Rectal smooth muscle tissue (tissue), 1 donor: ENCODE measurements around the gene DSCAML1.
"Not testable (repeated sequence)": the region's sequence is repeated elsewhere in the genome, so short reads cannot be mapped to it uniquely, and the experiment has no call there.

Experiments
- H3K27ac ChIP-seq: one replicate; pipeline ENCODE4 v1.7.0; 2013; ENCODE audit warnings: low read depth, low read length, inconsistent platforms
- H3K27me3 ChIP-seq: one replicate; pipeline ENCODE4 v1.7.0; 2013; ENCODE audit warnings: low read length; ENCODE audit not compliant: control insufficient read depth, insufficient read depth
- H3K36me3 ChIP-seq: one replicate; pipeline ENCODE4 v1.7.0; 2013; ENCODE audit warnings: low read length; ENCODE audit not compliant: control insufficient read depth, insufficient read depth
- H3K4me1 ChIP-seq: one replicate; pipeline ENCODE4 v1.7.0; 2013; ENCODE audit warnings: low read length; ENCODE audit not compliant: control insufficient read depth, insufficient read depth
- H3K4me3 ChIP-seq: one replicate; pipeline ENCODE4 v1.7.0; 2013; ENCODE audit warnings: low read length
- H3K9ac ChIP-seq: one replicate; pipeline ENCODE4 v1.7.0; 2013; ENCODE audit warnings: low read length

Gene DSCAML1

DNA sequence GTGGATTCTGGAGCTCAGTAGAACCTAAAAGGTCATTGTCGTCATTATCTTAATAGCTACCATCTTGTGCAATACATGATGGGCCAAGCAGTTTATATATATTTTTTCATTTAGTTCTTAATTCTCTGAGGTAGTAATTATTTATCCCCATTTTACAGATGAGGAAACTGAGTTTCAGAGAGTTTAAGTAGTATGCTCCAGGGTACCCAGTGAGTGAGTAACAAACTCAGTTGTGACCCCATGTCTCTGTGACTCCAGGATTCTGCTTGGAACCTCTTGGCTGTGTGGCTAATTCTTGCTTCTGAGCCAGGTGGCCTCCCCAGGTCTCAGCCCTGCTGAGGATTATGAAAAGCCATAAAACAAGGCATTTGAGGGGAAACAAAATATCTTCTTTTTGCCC, 386.8 kb downstream of the DSCAML1 start:
- Histone ChIP-seq H3K27me3 (no peaks in the 10 kb centered on the region), H3K4me3 (no peak overlapping the region), H3K9ac (no peak overlapping the region), H3K4me1 (no peaks in the 10 kb centered on the region), H3K36me3 (peaks cover 18% of the 10 kb centered on the region), H3K27ac (no peak overlapping the region)

DNA sequence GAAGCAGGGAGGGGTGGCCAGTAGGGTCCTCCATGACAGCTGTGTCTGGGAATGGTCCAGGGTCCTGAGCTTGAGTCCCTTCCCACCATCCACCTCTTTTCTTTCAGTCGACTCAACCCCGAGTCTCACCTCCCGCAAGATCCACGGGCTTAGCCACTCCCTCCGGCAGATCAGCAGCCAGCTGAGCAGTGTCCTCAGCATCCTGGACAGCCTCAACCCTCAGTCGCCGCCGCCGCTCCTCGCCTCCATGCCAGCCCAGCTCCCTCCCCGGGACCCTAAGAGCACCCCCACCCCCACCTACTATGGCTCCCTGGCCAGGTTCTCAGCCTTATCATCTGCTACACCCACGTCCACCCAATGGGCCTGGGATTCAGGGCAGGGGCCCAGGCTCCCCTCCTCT, 387.5 kb downstream of the DSCAML1 start:
- Histone ChIP-seq H3K27ac (no peak overlapping the region), H3K4me3 (no peak overlapping the region), H3K27me3 (no peaks in the 10 kb centered on the region), H3K4me1 (no peaks in the 10 kb centered on the region), H3K36me3 (peaks cover 18% of the 10 kb centered on the region), H3K9ac (no peak overlapping the region)

DNA sequence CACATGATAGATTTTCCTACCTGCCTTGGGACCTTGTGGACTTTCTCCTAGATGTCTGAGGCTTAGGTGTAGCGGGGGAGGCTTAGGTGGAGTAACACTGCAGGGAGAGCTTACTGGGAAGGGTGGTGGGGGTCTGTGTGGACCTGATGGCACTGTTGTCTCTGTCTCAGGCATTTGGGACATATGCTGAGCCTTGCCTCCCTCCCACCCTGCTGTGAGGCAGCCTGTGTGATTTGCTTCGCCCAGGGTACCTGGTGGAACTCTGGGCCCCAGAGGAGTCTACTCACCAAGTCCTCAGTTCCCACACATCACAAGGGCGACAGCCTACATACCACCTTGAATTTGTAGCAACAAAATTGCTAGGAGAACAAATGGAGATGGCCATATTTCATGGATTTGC, 388.7 kb downstream of the DSCAML1 start:
- no peaks in the 10 kb centered on the region for H3K27me3 ChIP-seq
- H3K4me3 ChIP-seq, result no peak overlapping the region
- H3K27ac ChIP-seq, result no peak overlapping the region
- no peaks in the 10 kb centered on the region for H3K4me1 ChIP-seq
- no peak overlapping the region for H3K9ac ChIP-seq
- peaks cover 18% of the 10 kb centered on the region for H3K36me3 ChIP-seq

DNA sequence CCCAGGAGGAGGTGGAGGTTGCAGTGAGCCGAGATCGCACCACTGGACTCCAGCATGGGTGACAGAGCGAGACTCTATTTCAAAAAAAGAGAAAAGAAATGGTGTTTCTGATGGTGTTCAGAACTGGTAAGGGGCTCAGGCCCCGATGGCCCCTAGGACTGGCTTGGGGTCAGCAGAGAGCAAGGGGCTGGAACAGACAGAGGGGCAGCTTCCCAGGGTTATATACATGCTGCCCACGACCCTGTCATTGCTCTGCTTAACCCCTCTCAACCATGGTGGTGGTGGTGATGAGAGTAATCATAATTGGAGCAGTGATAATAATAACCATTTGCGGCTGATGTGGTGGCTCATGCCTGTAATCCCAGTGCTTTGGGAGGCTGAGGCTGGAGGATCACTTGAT, 390.0 kb downstream of the DSCAML1 start:
- Histone ChIP-seq H3K27me3 (no peaks in the 10 kb centered on the region), H3K4me1 (no peaks in the 10 kb centered on the region), H3K36me3 (peaks cover 17% of the 10 kb centered on the region), H3K9ac (no peak overlapping the region), H3K27ac (no peak overlapping the region), H3K4me3 (no peak overlapping the region)

DNA sequence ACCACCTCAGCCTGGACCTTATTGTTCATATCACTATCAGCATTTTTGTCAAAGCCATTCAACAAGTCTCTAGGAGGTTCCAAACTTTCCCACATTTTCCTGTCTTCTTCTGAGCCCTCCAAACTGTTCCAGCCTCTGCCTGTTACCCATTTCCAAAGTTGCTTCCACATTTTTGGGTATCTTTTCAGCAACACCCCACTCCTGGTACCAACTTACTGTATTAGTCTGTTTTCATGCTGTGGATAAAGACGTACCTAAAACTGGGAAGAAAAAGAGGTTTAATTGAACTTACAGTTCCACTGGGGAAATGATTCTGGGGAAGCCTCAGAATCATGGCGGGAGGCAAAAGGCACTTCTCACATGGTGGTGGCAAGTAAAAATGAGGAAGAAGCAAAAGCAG, 391.1 kb downstream of the DSCAML1 start:
- peaks cover 12% of the 10 kb centered on the region for H3K36me3 ChIP-seq
- H3K4me1 ChIP-seq, H3K4me3 ChIP-seq, H3K27me3 ChIP-seq, H3K9ac ChIP-seq, H3K27ac ChIP-seq: not testable (repeated sequence)

DNA sequence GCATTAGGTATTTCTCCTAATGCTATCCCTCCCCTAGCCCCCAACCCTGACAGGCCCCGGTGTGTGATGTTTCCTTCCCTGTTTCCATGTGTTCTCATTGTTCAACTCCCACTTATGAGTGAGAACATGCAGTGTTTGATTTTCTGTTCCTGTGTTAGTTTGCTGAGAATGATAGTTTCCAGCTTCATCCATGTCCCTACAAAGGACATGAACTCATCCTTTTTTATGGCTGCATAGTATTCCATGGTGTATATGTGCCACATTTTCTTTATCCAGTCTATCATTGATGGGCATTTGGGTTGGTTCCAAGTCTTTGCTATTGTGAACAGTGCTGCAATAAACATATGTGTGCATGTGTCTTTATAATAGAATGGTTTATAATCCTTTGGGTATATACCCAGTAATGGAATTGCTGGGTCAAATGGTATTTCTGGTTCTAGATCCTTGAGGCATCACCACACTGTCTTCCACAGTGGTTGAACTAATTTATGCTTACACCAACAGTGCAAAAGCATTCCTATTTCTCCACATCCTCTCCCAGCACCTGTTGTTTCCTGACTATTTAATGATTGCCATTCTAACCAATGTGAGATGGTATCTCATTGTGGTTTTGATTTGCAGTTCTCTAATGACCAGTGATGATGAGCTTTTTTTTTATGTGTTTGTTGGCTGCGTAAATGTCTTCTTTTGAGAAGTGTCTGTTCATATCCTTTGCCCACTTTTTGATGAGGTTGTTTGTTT, 397.7 kb downstream of the DSCAML1 start:
- not testable (repeated sequence) for H3K9ac ChIP-seq, H3K27ac ChIP-seq
- H3K36me3 ChIP-seq, result peaks cover 23% of the 10 kb centered on the region

DNA sequence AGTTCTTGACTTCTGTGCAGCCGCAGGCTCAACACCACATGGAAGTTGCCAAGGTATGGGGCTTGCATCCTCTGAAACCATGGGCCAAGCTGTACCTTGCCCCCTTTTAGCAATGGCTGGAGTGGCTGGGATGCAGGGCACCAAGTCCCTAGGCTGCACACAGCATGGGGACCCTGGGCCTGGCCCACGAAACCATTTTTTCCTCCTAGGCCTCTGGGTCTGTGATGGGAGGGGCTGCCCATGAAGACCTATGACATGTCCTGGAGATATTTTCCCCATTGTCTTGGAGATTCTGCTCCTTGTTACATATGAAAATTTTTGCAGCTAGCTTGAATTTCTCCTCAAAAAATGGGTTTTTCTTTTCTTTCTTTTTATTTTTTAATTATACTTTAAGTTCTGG, 398.4 kb downstream of the DSCAML1 start:
- not testable (repeated sequence) for H3K4me3 ChIP-seq, H3K4me1 ChIP-seq, H3K27ac ChIP-seq, H3K27me3 ChIP-seq, H3K9ac ChIP-seq
- peaks cover 23% of the 10 kb centered on the region for H3K36me3 ChIP-seq

More for the DNA sequence above, 397.7 kb downstream of the DSCAML1 start:
- H3K27me3 ChIP-seq, H3K4me1 ChIP-seq, H3K4me3 ChIP-seq: not testable (repeated sequence)

DNA sequence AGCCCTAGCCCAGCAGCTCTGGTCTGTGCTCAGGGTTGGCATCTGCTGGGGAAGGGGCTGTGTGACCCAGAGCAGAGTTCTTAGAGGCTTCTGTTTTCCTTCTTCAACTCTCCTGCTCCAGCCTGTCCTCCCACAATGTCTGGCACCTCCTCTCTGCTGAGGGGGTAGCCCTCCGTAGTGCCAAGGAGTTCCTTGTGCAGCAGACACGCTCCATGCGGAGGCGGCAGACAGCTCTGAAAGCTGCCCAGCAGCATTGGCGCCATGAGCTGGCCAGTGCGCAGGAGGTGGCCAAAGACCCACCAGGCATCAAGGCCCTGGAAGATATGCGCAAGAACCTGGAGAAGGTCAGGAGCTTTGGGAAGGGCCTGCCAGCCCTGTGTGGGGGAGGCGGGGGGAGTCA, 400.0 kb downstream of the DSCAML1 start:
- Histone ChIP-seq H3K4me3 (no peak overlapping the region), H3K36me3 (peaks cover 34% of the 10 kb centered on the region), H3K27me3 (no peaks in the 10 kb centered on the region), H3K4me1 (no peaks in the 10 kb centered on the region), H3K9ac (no peak overlapping the region), H3K27ac (no peak overlapping the region)

DNA sequence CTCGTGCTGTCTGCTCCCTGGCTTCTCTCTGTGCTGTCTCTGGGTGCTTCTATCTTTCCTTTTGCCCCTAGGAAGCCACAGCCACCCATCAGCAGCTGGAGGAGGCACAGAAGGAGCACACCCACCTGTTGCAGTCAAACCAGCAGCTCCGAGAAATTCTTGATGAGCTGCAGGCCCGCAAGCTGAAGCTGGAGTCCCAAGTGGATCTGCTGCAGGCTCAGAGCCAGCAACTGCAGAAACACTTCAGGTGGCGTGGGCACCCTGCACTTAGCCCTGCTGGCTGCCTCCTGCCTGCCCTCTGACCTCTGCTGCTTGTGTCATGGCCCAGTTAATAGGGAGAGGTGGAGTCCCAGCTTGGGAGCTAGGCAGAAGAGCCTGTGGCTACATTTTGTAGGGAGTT, 401.5 kb downstream of the DSCAML1 start:
- H3K27me3 ChIP-seq, result no peaks in the 10 kb centered on the region
- H3K27ac ChIP-seq, result no peak overlapping the region
- H3K4me3 ChIP-seq, result no peak overlapping the region
- no peak overlapping the region for H3K9ac ChIP-seq
- H3K36me3 ChIP-seq, result peaks cover 46% of the 10 kb centered on the region
- H3K4me1 ChIP-seq, result no peaks in the 10 kb centered on the region

DNA sequence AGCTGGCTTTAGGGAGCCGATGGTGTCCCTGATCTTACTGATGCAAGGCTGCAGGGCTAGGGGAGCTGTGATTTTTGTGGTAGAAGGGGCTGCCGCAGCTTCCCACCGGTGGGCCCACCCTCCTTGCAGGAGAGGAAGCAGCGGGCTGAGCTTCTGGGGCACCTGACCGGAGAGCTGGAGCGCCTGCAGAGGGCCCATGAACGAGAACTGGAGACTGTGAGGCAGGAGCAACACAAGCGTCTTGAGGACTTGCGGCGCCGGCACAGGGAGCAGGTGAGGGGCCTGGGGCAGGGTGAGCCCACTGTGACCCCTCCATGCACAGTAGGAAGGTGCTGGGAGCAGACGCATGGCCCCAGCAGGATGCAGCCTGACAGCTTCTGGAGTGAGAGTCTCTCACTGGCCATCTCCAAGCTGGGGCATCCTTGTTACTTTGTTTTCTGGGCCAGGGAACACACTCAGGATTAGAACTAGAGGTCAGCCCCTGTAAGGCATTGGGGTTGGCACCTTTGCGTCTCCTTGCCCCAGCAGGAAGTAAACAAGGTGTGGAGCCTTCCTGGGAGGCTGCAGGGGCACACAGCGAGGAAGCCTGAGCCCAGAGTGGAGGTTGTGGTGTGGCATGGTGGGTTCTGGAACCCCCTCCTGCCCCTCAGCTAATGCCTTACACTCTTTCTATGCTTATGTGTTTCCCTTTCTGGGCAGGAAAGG, 402.6 kb downstream of the DSCAML1 start:
- Histone ChIP-seq H3K36me3 (peaks cover 46% of the 10 kb centered on the region), H3K27ac (no peak overlapping the region), H3K9ac (no peak overlapping the region), H3K4me1 (no peaks in the 10 kb centered on the region), H3K27me3 (no peaks in the 10 kb centered on the region), H3K4me3 (no peak overlapping the region)

DNA sequence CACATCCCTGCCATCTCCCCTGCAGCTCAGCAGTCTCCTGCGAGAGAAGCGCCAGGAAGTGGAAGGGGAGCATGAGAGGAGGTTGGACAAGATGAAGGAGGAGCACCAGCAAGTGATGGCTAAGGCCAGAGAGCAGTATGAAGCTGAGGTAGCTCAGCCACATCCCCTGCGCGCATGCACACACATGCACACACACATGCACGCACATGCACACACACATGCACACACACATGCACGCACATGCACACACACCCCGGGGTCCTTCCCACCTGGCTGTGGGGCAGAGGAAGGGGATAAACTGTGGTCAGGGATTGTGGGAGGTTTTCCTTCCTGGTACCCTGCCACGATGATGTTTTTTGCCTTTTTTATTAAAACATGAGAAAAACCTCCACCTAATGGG, 404.0 kb downstream of the DSCAML1 start:
- no peak overlapping the region for H3K4me3 ChIP-seq
- H3K27me3 ChIP-seq, result no peaks in the 10 kb centered on the region
- H3K27ac ChIP-seq, result no peak overlapping the region
- no peaks in the 10 kb centered on the region for H3K4me1 ChIP-seq
- no peak overlapping the region for H3K9ac ChIP-seq
- peaks cover 48% of the 10 kb centered on the region for H3K36me3 ChIP-seq

DNA sequence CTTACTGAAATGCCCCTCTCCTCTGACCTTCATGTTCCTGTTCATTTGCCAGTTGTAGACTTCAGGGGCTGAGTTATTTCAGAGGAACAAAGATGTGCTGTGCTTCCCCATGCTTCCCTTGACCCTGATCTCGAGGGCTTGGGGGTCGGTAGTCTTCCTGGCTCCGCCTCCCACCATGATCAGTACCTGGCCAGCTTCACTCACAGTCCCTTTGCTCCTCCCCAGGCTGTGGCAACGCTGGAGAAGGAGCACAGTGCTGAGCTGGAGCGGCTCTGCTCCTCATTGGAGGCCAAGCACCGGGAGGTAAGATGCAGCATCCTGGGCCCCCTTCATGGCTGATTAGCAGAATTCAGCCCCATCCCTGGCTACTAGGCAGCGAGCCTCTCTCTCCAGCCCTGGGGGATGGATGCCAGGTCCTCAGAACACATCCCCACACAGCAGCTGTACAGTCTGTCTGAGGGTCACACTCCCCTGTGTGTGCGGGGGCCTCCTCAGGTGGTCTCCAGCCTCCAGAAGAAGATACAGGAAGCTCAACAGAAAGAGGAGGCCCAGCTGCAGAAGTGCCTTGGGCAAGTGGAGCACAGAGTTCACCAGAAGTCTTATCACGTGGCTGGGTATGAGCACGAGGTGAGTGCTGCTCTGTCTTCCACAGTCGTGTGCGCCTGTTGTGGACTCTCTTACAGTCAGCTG, 404.9 kb downstream of the DSCAML1 start:
- Histone ChIP-seq H3K36me3 (peaks cover 50% of the 10 kb centered on the region), H3K27me3 (no peaks in the 10 kb centered on the region), H3K4me3 (no peak overlapping the region), H3K9ac (no peak overlapping the region), H3K4me1 (no peaks in the 10 kb centered on the region), H3K27ac (no peak overlapping the region)
